ENCODE measurements around the gene WNT5A.

GRCh38 chr3:55468251-55468650, 18.9 kb downstream of the WNT5A start:
- TF ChIP-seq CTCF (IDR thresholded peaks at IDR 0.05; ENCODE audit: poor library complexity) = no peak
- TF ChIP-seq EZH2 (IDR thresholded peaks at IDR 0.05; ENCODE audit: borderline replicate concordance) = no peak
- TF ChIP-seq EZH2phosphoT487 (IDR thresholded peaks at IDR 0.05; ENCODE audit: low read depth, severe bottlenecking, unreplicated experiment) = no peak

Data from hepatocyte (in vitro differentiated cells).